ENCODE measurements around the gene SIVA1.
"Not testable (repeated sequence)": the region's sequence is repeated elsewhere in the genome, so short reads cannot be mapped to it uniquely, and the experiment has no call there.

The SIVA1 gene

DNA sequence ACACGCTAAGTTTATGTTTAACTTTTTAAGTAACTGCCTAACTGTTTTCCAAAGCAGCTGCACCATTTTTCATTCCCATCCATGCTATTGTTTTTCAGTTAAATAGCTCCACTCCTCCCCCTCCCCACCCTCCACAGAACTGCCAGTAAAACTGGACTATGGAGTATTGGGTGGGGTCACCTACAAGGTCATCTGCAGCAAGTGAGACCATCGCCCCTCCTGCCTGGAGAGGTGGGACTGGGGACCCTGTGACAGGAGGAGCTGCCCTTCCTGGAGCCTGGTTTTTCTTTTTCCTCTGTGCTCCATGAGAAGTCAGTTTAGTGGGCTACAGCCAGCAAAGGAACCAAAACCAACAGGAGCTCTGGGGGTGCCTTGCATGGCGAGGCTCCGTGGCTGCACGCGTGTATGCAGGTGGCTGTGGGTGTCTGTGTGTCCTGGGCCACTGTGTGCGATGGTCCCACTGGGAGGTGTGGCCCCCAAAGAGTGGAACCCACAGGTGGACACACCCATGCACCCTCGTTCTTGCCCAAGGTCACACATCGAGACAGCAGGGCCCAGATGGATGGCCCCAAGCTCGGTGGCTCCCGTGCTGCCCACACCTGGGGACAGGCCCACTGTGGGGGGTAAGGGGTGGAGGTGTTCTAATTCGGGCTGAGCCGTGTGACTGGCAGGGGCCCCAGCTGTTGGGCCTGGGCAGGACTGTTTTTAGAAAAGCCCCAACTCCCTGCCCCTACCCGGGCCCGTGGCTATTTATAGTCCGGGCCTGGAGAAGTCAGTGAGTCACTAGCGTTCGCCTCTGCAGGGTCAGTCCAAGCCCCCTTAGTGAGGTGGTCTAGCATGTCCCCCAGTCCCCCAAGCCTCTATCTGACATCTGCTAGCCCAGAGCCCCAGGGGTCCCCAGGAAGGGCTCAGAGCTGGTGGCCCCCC lies 31.2 kb upstream of the SIVA1 start:
- DNase-seq (ENCODE audit: low spot score) = no peak

DNA sequence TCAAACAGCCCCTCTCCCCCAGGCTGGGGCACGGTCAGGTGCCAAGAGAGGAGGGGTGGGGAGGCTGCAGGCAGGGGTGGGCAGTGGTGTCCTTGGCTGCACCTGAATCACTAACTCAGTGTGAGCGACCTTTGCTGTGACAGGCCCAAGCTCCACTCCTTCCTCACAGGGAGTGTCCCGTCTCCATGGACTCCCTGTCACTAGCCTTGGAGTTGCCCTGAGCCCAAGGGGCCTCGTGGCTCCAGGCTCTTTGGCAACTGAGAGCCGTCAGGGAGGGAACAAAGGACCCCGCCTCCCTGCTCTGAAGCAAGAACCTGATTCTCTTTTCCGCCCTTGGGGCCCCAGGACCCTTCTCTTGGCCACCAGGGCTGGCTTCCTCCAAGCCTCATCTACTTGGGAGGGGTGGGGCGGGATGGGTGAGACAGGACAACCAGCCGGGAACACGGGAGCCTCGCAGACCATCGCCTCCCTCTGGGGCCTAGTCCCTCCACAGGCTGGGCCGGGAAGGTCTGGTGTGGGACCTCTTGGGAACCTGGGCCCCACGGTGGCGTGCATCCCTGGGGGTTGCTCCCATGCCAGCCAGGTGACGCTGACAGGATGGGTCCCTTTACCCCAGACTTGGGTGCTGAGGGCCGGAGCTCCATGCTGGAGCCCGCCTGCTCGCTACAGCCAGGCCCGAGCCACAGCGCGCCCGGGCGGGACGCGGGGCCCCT lies 29.9 kb upstream of the SIVA1 start:
- DNase-seq (ENCODE audit: low spot score) = no peak

DNA sequence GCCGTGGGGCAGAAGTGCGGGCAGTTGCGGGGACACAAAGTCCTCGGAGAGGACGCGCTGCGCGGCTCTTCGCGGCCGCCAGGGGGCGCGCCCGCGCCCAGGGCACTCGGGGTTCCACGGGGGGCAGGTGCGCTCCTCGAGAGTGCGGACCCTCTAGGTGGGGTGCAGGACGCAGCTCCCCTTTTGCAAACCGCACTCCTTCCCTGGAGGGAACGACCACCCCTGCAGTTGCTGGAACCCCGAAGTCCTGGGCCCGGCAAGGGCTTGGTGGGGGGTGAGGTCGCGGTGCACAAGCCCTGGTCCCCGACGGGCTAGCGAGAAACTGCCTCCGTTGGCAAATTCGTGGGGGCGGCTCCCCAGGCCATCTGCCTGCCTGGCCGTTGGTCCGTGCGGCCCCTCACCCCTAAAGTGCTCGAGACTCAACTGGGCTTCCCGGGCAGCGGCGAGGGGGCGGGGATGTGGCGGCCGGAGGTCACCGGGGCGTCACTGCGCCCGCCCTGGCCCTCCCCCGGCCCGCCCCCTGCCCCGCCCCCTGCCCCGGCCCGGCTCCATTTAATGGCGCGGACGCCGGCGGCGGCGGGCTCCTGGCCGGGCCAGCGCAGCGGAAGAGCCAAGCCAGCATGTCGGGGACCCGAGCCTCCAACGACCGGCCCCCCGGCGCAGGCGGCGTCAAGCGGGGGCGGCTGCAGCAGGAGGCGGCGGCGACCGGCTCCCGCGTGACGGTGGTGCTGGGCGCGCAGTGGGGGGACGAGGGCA lies 29.1 kb upstream of the SIVA1 start, which contains the start of gene ADSS1:
ADSS1 (plus strand) TSS at position 579 of the 756 bp plus-strand sequence; CDS start at position 621, 42 bp downstream.
- DNase-seq (ENCODE audit: low spot score) = peak; percentile 69

DNA sequence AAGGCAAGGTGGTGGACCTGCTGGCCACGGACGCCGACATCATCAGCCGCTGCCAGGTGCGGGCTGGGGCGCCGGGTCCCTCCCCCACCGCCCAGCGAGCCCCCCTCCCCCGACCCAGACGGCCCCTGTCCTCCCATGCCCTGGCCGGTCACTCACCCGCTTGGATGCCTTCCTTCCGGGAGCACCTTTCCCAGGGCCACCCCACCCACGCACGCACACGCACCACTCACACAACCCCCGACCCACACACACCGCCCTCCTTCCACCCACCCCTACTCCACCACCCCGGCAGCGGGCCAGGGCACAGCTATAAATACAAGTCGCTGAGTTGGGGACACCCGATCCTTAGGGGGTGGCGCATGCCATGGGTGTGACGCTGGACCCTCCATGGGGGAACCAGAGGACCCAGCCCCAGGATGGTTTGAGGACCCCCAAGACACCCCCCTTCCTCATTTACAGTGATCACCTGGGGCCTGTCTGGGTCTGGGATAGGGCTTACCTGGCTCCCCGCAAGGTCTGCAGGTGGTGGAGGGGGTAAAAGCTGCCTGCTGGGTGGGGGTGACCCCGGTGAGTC lies 28.5 kb upstream of the SIVA1 start:
- no peak for DNase-seq (ENCODE audit: low spot score)

DNA sequence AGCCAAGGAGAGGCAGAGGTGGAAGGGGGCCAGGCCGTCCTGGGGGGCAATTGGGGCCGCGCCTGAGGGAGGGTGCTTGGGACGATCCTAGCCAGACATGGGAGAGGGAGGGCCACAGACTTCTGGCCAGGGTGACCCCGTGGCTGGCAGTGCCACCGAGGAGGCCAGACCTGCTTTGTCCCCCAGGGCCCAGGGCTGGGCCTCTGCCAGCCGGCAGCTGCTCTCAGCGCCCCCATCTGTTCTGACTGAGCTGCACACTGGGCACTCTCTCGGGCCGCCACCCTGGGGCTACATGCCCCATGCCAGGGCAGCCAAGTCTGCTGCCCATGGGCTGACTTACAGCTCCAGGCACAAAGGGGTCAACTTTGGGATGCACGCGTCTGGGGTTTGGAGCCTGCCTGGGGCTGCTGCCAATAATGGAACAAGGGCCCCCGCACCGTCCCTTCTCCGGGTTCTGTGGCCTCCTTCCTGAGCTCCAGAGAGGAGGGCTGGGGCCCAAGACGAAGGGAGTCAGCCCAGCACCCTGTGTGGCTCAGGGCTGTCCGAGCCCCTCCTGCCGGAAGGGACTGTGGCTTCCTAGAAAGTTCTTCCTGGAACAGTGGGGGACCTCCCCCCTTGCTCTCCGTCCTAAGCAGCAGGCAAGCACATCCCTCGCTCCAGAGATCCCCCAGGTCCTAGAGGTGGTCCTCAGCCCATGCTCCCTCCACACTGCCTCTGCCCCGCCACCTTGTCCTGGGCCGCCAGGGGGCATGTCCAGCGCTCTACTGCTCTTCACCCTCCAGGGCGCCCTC lies 27.8 kb upstream of the SIVA1 start:
- no peak for DNase-seq (ENCODE audit: low spot score)

DNA sequence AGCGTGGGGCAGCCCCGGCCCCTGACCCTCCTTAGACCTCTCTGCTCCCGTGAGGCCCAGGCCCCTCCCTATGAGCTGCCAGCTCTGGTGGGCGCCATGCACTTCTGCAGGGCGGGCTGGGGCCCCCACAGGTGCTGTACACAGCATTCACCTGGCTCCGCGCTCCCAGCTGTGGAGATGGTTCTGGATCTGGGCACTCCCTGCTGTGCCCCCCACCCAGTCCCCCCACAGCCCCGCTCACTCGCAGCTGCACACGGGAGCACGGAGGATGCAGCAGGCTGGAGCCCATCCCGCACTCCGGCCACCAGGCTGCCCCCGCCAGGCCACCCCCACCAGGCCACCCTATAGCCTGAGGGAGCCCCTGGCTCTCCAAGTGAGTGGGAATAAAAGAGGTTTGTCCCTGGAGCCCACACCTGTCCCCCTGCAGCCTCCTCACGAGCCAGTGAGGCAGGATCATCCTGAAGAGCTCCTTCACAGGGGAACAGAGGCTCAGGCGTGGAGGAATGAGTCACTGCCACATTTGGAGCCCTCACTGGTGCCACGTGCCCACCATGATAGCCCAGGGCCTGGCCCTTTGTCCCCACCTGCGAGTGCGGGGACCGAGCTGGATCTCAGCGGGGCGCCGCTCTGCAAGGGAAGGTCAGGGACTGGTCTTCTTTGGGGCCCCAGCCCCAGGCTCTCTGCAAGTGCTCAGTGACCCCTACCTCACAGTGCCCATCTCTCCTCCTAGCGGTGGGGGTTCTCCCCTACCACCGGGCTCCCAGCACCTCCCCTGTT lies 27.0 kb upstream of the SIVA1 start:
- DNase-seq (ENCODE audit: low spot score) = no peak

DNA sequence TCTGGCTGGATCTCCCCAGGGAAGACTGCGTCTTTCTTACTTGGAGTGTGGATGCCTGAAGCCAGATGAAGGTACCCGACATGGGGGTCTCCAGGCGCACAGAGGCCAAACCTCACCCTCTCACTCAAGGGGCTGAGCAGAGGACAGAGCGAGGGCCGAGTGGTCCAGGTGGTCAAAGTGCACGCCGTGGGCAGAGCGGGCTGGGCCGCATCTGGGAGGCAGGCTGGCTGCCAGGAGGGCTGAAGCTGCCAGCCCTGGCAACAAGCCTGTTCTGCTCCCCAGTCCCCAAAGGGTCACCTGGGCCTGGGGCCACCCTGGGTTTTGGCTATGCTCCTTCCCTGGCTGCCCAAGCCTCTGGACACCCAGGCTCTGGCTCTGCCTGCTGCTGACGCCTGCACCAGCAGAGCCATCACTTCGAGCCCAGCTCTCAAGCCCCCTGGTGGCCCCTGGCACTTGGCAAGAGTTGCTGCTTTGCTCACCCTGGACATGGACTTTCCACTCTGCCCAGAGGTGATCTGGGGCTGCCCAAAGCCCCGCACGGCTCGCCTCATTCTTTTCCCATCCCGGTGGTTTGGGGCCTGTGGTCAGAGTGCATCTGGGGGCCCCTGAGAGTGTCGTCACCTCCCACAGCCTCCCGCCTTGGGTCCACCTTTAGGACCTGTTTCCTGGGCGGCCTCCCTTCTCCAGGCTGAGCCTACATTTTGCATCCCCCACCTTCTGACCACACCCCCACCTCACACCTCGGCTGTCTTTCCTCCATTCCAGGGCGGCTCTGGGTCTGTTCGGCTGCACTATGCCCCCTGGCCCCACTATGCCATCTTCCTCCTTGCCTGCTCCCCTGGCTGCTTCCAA lies 26.1 kb upstream of the SIVA1 start:
- DNase-seq (ENCODE audit: low spot score) = peak; percentile 44

DNA sequence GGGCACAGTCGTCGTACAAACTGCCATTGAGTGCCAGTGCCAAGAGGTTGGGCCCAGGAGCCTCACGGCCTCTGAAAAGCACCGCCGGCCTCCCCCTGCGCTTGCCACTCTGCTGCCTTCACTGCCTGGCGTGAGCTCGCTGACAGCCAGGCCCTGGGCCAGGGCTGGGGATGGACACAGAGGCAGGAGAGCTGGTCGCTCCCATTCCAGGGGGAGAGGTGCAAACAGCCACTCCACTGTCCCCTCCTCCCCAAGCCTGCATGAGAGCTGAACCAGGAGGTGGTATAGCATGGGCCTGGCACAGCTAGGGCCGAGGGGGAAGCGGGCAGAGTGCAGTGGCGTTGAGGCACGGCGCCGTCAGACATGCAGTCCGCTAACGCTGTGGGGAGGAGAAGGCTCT lies 24.3 kb upstream of the SIVA1 start:
- no peak for DNase-seq (ENCODE audit: low spot score)

DNA sequence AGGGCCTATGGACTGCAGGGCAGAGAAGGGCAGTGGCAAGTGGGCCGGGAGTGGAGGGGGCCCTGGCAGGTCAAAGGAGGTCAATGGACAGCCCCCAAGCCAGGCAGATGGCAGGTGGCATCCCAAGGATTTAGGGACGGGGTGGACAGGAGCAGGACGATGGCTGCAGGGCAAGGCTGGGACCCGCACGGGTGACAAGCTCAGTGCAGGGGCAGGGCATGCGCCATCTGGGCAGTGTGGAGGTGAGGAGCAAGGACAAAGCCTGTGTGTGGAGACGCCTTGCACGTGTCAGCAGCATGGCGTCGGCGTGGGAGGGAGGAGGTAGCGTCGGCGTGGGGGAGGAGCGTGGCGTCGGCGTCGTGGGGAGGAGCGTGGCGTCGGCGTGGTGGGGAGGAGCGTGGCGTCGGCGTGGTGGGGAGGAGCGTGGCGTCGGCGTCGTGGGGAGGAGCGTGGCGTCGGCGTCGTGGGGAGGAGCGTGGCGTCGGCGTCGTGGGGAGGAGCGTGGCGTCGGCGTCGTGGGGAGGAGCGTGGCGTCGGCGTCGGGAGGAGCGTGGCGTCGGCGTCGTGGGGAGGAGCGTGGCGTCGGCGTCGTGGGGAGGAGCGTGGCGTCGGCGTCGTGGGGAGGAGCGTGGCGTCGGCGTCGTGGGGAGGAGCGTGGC lies 23.6 kb upstream of the SIVA1 start:
- not testable (repeated sequence) for DNase-seq (ENCODE audit: low spot score)

DNA sequence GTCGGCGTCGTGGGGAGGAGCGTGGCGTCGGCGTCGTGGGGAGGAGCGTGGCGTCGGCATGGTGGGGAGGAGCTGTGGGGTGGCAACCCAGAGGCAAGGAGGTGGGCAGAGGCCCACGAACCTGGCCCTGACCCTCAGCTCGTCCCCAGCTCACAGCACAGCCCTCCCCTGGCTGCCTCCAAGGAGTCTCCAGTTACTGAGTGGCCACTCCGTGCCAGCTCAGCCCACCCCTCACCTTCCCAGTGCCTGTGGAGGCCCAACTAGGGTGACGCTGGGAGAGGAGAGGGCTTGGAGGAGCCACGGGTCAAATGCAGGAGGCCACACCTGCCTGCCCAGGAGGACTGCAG lies 23.1 kb upstream of the SIVA1 start:
- DNase-seq (ENCODE audit: low spot score) = no peak

DNA sequence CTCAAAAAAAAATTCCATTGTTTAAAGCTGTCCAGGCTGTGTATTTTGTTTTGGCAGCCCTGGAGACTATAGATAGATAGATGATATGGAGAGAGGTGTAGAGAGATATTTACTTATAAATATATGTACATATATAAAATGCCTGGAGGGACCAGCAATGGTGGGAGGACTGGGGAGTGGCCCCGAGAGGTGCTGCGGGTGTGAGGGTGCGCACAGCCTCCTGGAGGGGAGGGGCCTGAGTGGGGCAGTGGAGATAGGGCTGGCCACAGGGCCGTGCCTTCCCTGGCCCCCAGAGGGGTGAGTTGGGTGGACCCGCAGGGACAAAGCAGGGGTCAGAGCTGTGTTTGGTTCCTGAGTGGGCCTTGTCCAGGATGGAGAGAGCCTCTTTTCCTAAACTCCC lies 22.5 kb upstream of the SIVA1 start:
- no peak for DNase-seq (ENCODE audit: low spot score)

DNA sequence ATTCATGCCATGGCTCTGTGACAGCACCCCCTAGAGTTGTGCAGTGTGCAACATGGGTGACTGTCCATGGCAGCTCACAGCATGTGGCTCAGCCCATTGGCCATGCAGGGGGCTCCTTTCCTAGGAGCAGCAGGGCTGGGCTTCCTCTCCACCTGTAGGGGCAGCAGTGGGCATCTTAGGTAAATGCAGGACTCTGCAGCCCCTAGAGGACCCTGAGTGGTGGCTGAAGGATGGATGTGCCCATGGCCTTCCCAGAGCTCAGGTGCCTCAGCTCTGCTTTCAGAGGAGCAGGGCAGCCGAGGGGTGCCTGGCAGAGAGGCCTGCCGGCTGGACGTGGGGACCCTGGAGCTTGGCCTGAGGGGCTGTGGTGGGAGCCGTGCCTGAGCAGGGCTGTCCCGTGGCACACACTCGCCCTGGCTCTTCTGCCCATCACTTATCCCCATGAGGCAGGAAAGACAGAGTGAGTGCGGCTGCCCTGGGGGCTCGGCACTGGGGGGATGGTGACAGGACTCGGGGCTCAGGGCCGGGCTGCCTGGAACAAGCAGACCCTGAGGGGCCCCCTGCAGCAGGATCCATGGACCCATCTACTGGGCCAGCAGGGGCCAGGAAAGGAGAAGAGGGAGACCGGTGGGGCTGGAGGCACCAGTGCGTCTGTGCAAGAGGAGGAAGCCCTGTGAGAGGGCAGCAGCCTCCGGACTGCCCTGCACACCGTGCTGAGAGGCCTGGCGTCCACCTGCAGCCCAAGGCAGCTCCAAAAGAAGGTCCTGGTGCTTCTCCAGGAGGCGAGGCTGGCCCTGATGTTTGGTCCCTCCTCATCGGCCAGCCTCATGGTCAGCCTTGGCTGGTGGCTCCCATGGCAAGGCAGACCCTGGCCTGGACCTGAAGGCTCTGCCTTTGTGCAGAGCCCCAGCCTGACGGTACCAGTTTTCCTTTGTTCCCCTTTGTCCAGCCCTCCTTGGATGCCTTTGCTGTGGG lies 21.3 kb upstream of the SIVA1 start:
- peak; percentile 62 for DNase-seq (ENCODE audit: low spot score)

DNA sequence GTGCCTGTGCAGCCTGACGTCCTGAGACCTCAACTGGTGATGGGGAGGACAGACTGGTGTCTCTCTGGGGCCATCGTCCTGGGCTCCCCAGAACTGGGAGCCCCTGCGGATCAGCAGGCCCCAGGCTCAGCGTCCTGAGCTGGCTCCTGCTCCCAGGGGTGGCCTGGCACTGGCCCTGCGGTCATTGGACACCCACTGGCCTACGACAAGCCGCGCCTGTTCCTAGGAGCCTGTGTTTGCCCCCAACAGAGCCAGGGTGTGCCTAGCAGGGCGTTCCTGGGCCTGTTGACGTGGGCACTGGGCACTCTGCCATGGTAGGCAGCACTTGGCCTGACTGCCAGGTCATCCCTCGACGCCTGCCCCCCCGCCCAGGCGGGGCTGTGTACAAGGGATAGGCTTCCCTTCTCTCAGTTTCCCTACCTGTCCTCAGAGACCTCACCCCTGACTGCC lies 20.6 kb upstream of the SIVA1 start:
- DNase-seq (ENCODE audit: low spot score) = no peak

DNA sequence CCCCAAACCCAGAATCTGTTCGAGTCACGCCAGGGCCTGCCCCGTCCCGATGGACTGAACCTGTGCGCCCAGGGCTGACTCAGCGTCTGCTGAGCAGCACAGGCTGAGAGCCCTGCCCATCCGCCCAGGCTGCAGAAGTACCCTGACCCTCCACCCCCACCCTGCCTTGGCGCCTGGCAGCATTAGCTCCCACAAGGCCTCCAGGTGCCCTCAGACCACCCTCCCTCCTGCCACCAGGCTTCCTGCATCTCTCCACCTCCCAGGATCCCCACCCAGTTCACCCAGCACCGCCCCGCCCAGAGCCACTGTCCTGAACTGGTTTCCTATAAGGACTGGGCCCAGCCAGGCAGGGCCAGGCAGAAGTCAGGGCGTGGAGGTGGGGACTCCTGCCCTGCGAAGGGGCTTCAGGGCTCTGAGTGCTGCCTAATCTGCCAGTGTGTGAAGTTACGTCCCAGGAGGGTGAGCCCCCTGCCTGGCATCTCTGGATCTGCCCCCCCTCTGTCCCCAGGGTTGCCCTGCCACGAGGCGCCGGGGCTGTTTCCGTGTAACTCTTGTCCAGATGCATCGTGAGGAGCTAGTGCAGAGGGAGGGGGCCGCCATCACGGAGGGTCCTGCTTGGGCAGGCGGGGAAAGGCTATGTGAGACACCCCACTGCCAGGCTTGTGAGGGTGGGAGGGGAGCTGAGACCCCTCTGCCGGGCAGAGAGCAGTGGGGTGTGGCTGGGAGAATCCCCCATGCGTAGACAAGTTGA lies 19.8 kb upstream of the SIVA1 start:
- no peak for DNase-seq (ENCODE audit: low spot score)

DNA sequence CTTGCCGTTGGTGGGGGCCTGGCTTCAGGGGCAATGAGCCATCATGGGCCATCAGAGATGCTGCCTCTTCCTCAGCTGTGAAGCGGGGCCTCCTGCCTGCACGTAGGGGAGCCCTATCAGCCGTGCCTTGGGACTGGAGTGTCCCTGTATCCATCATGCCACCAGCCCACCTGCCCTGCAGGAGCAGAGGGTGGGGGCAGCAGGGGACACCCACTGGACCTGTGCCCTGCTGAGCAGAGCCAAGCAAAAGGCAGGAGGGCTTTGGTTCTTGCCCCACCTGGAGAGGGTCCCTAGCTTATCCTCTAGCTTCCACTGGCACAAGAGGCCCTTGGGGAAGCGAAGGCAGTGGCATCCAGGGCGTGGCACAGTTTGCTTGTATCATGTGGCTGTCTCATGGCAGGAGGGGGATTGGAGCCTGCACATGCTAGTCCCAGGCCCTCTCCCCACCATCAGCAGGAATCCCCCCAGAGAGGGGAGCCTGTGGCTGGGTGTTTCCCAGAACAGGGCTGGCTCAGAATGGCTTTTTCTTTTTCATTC lies 18.8 kb upstream of the SIVA1 start:
- DNase-seq (ENCODE audit: low spot score) = no peak

DNA sequence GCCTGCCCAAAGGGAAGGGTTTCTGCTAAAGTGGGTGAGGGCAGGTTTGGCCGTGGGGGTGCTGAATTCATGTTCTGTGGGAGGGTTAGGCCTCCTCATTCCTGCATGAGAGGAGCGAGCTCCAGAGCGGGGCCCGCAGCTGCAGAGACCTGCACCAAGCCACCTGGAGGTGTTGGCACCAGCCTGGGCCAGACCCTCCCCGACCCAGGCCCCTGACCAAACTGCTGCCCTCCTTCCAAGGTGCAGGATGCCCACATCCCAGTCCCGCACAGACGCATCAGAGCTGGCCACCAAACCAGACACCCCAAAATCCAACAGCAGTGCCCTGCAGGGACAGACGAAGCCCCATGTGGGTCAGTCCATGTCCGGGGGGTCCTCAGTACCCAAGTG lies 18.4 kb upstream of the SIVA1 start:
- DNase-seq (ENCODE audit: low spot score) = no peak

All from NAMALWA (cell line).